Vagina (tissue), 2 donors: ENCODE measurements around the gene FARP2.

Experiments
- POLR2A ChIP-seq, 2 donors: fragments of 450-650 bp; IDR thresholded peaks; one replicate each; pipeline ENCODE4 v1.6.1; 2017; ENCODE audit warnings: antibody characterized with exemption in 2 of 2, mild to moderate bottlenecking in 2 of 2, moderate library complexity in 2 of 2
- TF ChIP-seq, protein P1 (sequence below), 3 experiments: fragments of 450-650 bp in 2 of 3; fragments of 200-600 bp in 1 of 3; sonication (generic) in 1 of 3; IDR thresholded peaks; one replicate each; pipeline ENCODE4 v1.5.1; 2017 to 2019; ENCODE audit warnings: antibody characterized with exemption in 3 of 3, mild to moderate bottlenecking in 2 of 3, moderate library complexity in 2 of 3

- TF ChIP-seq, protein P1, sequence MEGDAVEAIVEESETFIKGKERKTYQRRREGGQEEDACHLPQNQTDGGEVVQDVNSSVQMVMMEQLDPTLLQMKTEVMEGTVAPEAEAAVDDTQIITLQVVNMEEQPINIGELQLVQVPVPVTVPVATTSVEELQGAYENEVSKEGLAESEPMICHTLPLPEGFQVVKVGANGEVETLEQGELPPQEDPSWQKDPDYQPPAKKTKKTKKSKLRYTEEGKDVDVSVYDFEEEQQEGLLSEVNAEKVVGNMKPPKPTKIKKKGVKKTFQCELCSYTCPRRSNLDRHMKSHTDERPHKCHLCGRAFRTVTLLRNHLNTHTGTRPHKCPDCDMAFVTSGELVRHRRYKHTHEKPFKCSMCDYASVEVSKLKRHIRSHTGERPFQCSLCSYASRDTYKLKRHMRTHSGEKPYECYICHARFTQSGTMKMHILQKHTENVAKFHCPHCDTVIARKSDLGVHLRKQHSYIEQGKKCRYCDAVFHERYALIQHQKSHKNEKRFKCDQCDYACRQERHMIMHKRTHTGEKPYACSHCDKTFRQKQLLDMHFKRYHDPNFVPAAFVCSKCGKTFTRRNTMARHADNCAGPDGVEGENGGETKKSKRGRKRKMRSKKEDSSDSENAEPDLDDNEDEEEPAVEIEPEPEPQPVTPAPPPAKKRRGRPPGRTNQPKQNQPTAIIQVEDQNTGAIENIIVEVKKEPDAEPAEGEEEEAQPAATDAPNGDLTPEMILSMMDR (IDR thresholded peaks at IDR 0.05) = no peak
- no peak for TF ChIP-seq POLR2A (IDR thresholded peaks at IDR 0.05)
Observed at GRCh38 chr2:241408849-241409248, 52.8 kb downstream of the FARP2 start.
